Tibial nerve (tissue), 4 donors: ENCODE measurements around the gene EFNA5. TPM values are rescaled to one million over a fixed set of nuclear protein-coding genes. Genes with fewer than 3 reads are reported as not detected.

Experiments used
- DNase-seq, 2 donors: peaks; one replicate each; pipeline ENCODE4 v3.0.0-alpha.2; 2019; ENCODE audit warnings: low spot score in 2 of 2
- H3K27ac ChIP-seq, 4 donors: fragments of 200-600 bp; sonication (generic) in 3 of 4; one replicate each; pipeline ENCODE4 v1.5.1; 2017 to 2019; ENCODE audit warnings: mild to moderate bottlenecking in 1 of 4
- H3K27me3 ChIP-seq, 2 donors: fragments of 200-600 bp; sonication (generic) in 1 of 2; one replicate each; pipeline versions ENCODE4 v1.5.1 to v1.6.0; 2017 to 2019
- H3K36me3 ChIP-seq, 3 donors: fragments of 200-600 bp; sonication (generic); one replicate each; pipeline ENCODE4 v1.5.1; 2018 to 2019
- H3K4me1 ChIP-seq, 4 donors: fragments of 200-600 bp; sonication (generic) in 3 of 4; one replicate each; pipeline ENCODE4 v1.5.1; 2017 to 2019
- H3K4me3 ChIP-seq, 4 donors: fragments of 200-600 bp; sonication (generic) in 3 of 4; one replicate each; pipeline ENCODE4 v1.5.1; 2017 to 2019; ENCODE audit warnings: mild to moderate bottlenecking in 1 of 4, moderate library complexity in 1 of 4
- H3K9me3 ChIP-seq, 4 donors: fragments of 200-600 bp; sonication (generic) in 3 of 4; one replicate each; pipeline ENCODE4 v1.5.1; 2017 to 2019
- CTCF ChIP-seq, 5 experiments: fragments of 200-600 bp in 3 of 5; fragments of 450-650 bp in 2 of 5; sonication (generic) in 3 of 5; IDR thresholded peaks; one replicate each; pipeline ENCODE4 v1.5.1; 2016 to 2019; ENCODE audit warnings: antibody characterized with exemption in 5 of 5, mild to moderate bottlenecking in 3 of 5, moderate library complexity in 2 of 5
- EP300 ChIP-seq, 2 donors: sonication (generic); formaldehyde crosslinking; IDR thresholded peaks; one replicate each; pipeline ENCODE4 v1.6.1; 2017; ENCODE audit warnings: antibody characterized with exemption in 2 of 2, mild to moderate bottlenecking in 1 of 2
- POLR2A ChIP-seq, 2 donors: fragments of 450-650 bp; IDR thresholded peaks; one replicate each; pipeline ENCODE4 v1.6.1; 2017; ENCODE audit warnings: antibody characterized with exemption in 2 of 2, mild to moderate bottlenecking in 2 of 2, moderate library complexity in 2 of 2
- WGBS, 2 donors: methylation state at CpG; one replicate each; pipeline ENCODE4 v1.1.5; 2018; 5-methylcytosine and 5-hydroxymethylcytosine counted together
- total RNA-seq, 4 donors: library from RNA; depleted of rRNA; stranded (reverse); fragments of >200 nt; gene quantifications; one replicate each; pipeline ENCODE4 v1.1.0, GENCODE V29; 2016

Gene EFNA5
- total RNA-seq, 4 donors from 2014 or later: 6.3 to 10.2 (median 6.9) TPM

- Histone ChIP-seq H3K4me1 (no peaks in the 10 kb centered on the region), H3K27ac (no peak overlapping the region), H3K9me3 (peaks cover 0 to 6% (median 0%) of the 10 kb centered on the region in 4 donors), H3K36me3 (no peaks in the 10 kb centered on the region), H3K4me3 (no peak overlapping the region), H3K27me3 (no peaks in the 10 kb centered on the region)
- no peak for DNase-seq
- TF ChIP-seq CTCF (IDR thresholded peaks at IDR 0.05) (no peak), POLR2A (IDR thresholded peaks at IDR 0.05) (no peak), EP300 (IDR thresholded peaks at IDR 0.05) (no peak)
- WGBS, 2 donors: 75 to 79% methylated on average over 2 of the region's 2 CpGs
Measured at GRCh38 chr5:107712359-107712870, 41.7 kb upstream of the EFNA5 start.

GRCh38 chr5:107705402-107706014, 34.8 kb upstream of the EFNA5 start:
- no peaks in the 10 kb centered on the region for H3K9me3 ChIP-seq
- no peaks in the 10 kb centered on the region for H3K36me3 ChIP-seq
- TF ChIP-seq CTCF (IDR thresholded peaks at IDR 0.05) (no peak), EP300 (IDR thresholded peaks at IDR 0.05) (no peak), POLR2A (IDR thresholded peaks at IDR 0.05) (no peak)
- H3K27me3 ChIP-seq: no peaks in the 10 kb centered on the region
- DNase-seq: no peak
- no peaks in the 10 kb centered on the region for H3K4me1 ChIP-seq
- peak overlapping the region in 1 of 4 donors; percentile 26 for H3K4me3 ChIP-seq
- H3K27ac ChIP-seq: no peak overlapping the region
- 59 to 61% methylated on average over 5 of the region's 5 CpGs for WGBS, 2 donors

GRCh38 chr5:107704681-107705401, 34.1 kb upstream of the EFNA5 start:
- H3K4me3 ChIP-seq: peak overlapping the region in 1 of 4 donors; percentile 26
- WGBS, 2 donors: 31 to 39% methylated on average over 12 of the region's 12 CpGs
- DNase-seq: no peak

GRCh38 chr5:107700481-107700880, 29.7 kb upstream of the EFNA5 start:
- no peak for DNase-seq
- Histone ChIP-seq H3K36me3 (no peaks in the 10 kb centered on the region), H3K4me3 (no peak overlapping the region), H3K27me3 (no peaks in the 10 kb centered on the region), H3K27ac (peak overlapping the region in 1 of 4 donors; percentile 39), H3K9me3 (no peaks in the 10 kb centered on the region), H3K4me1 (no peaks in the 10 kb centered on the region)
- no peak for TF ChIP-seq EP300 (IDR thresholded peaks at IDR 0.05)
- TF ChIP-seq CTCF (IDR thresholded peaks at IDR 0.05): no peak
- TF ChIP-seq POLR2A (IDR thresholded peaks at IDR 0.05): no peak

More at GRCh38 chr5:107704681-107705401, 34.1 kb upstream of the EFNA5 start:
- Histone ChIP-seq H3K4me1 (no peaks in the 10 kb centered on the region), H3K36me3 (no peaks in the 10 kb centered on the region), H3K27me3 (no peaks in the 10 kb centered on the region), H3K27ac (no peak overlapping the region), H3K9me3 (no peaks in the 10 kb centered on the region)
- TF ChIP-seq EP300 (IDR thresholded peaks at IDR 0.05): no peak
- TF ChIP-seq CTCF (IDR thresholded peaks at IDR 0.05): no peak
- TF ChIP-seq POLR2A (IDR thresholded peaks at IDR 0.05): no peak

- WGBS, 2 donors: 63 to 74% methylated on average over 1 of the region's 1 CpG
- Histone ChIP-seq H3K4me3 (no peak overlapping the region), H3K27ac (peak overlapping the region in 1 of 4 donors; percentile 55), H3K4me1 (no peaks in the 10 kb centered on the region), H3K27me3 (no peaks in the 10 kb centered on the region), H3K36me3 (no peaks in the 10 kb centered on the region), H3K9me3 (no peaks in the 10 kb centered on the region)
- no peak for DNase-seq
- TF ChIP-seq POLR2A (IDR thresholded peaks at IDR 0.05): no peak
- TF ChIP-seq EP300 (IDR thresholded peaks at IDR 0.05): no peak
- TF ChIP-seq CTCF (IDR thresholded peaks at IDR 0.05): no peak
Measured at GRCh38 chr5:107699425-107699824, 28.7 kb upstream of the EFNA5 start.
